Dermis microvascular lymphatic vessel endothelial cell (primary cell): ENCODE measurements around the gene SH3RF3. TPM values are rescaled to one million over a fixed set of nuclear protein-coding genes. Genes with fewer than 3 reads are reported as not detected.
A peak's percentile ranks its signal among the peaks of the same experiment; 100 is the strongest.
"Not testable (repeated sequence)": the region's sequence is repeated elsewhere in the genome, so short reads cannot be mapped to it uniquely, and the experiment has no call there.

Source experiments
- DNase-seq, 2 donors: peaks; one replicate each; pipeline versions ENCODE4 v3.0.0 to v3.0.0-alpha.2; 2010; ENCODE audit warnings: low read depth in 2 of 2
- total RNA-seq: library from RNA; depleted of rRNA; stranded (reverse); fragments of >200 nt; gene quantifications from 2 replicates; pipeline ENCODE4 v1.2.1, GENCODE V29; 2014

The SH3RF3 gene
- total RNA-seq, 1 donor from 2014 or later = 4.5 TPM

GRCh38 chr2:109215866-109216265 lies 86.9 kb downstream of the SH3RF3 start:
- no peak for DNase-seq

DNA sequence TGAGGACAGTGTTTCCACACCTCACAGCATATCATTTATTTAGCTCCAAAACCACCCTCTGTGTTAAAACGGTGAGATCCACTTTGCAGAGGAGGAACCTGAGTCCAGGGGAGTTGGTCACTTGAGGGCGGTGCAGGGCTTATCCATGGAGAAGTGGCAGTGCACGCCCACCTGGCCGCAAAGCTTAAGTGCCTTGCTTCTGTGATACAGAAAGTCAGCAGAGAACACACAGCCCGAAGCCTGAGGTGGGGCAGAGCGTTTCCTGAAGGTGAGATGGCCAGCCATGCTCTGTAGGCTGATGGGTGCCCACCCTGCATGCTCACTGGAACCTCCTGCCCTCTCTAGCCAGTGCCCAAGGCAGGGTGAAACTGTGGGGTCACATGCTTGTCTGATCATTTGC lies 87.3 kb downstream of the SH3RF3 start:
- no peak for DNase-seq

DNA sequence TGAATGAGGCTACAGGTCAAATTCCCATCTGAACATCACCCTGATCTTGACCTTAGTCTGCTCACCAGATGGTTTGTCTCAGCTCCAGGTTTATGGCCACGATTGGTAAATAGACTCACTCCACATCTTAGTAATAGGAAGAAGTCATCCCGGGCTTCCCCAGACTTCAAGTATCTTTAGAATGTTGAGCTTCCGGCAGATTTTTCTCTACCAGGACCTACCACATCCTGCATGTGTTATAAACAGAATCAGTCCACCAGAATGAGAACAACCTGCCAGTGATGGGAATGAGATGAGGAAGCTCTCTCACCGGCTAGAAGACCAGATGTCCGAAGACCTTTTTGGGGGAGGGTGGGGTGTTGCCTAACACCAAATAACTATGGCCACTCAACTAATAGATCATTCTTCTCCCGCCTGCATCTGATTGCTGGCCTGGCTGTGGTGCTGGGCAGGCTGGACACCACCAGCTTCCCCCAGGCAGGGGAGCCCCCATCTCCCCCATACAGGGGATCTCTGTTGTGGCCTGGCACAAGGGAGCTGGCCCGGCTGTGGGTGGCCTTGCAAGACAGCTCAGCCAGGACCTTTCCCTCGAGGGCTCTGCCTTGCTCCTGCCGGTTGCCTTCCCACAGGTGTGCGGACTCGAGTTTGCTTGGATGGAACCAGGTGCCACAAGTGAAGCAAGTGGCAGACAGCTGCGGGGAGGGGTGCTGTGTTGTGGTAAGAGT lies 88.5 kb downstream of the SH3RF3 start:
- DNase-seq = peak in 1 of 2 donors; percentile 71

GRCh38 chr2:109218087-109218791 lies 89.2 kb downstream of the SH3RF3 start:
- no peak for DNase-seq

GRCh38 chr2:109218792-109219126 lies 89.8 kb downstream of the SH3RF3 start:
- DNase-seq = no peak

DNA sequence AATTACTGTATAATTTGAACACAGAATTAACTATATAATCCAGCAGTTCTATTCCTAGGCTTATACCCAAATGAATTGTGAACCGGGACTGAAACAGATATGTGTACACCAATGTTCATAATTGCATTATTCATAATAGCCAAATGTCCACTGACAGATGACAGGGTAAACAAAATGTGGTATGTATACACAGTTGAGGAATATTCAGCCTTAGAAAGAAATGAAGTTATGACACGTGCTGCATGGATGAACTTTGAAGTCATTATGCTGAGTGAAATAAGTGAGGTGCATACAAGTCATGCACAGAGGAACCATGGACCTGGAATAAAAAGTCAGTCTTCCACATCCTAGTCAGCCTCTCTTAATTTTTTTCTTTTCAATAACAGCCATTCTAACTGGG lies 91.9 kb downstream of the SH3RF3 start:
- no peak for DNase-seq

DNA sequence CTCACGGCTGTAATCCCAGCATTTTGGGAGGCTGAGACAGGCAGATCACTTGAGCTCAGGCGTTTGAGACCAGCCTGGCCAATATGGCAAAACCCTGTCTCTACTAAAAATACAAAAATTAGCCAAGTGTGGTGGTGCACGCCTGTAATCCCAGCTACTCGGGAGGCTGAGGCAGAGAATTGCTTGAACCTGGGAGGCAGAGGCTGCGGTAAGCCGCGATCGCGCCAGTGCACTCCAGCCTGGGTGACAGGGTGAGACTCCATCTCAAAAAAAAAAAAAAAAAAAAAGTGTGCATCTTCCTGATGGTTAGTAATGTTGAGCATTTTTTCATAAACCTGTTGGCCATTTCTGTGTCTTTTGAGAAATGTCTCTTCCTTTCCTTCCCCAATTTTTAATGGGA lies 92.3 kb downstream of the SH3RF3 start:
- DNase-seq = not testable (repeated sequence)

GRCh38 chr2:109222422-109222821 lies 93.4 kb downstream of the SH3RF3 start:
- DNase-seq = no peak

- no peak for DNase-seq
These were observed 93.9 kb downstream of the SH3RF3 start for GRCh38 chr2:109222825-109223471.

DNA sequence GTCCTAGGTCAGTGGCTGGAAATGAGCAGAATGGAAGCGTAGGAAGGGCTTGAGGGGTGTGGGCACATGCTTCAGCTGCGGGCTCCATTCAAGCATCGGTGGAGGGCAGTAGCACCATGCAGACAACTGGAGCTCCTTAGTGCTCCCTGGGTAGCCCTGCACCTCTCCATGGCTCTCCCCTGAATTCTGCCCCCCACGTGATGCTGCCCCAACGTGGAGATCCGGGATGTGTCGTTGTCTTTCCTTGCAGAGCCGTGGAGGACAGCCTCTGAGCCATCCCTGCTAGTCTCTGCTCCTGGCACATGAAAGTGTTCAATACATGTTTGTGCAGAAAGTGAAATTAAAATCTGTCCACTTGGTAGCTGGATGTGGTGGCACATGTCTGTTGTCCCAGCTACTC lies 94.5 kb downstream of the SH3RF3 start:
- no peak for DNase-seq

- DNase-seq = not testable (repeated sequence)
These were observed 95.3 kb downstream of the SH3RF3 start for GRCh38 chr2:109224341-109224740.

GRCh38 chr2:109225170-109225782 lies 96.3 kb downstream of the SH3RF3 start:
- DNase-seq = no peak

DNA sequence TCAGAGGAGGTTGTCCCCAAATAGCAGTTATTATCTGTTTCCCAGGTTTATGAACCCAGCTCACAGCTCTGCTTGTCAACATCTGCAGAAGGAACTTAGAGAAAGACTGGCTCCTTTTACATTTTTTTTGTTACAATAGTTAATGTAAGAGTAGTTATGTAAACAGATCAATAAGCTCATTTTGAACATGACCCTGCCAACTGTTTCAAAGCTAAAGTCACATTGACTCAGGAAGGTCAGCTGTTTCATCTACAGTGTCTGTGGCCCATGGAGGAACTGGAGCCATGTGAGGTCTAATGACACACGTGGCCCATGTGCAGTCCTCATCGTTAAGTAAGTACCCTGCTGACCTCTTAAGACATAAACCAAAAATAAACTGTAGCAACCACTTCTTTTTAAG lies 97.1 kb downstream of the SH3RF3 start:
- DNase-seq = no peak

GRCh38 chr2:109226622-109227021 lies 97.6 kb downstream of the SH3RF3 start:
- DNase-seq = no peak

GRCh38 chr2:109229094-109229675 lies 100.2 kb downstream of the SH3RF3 start:
- no peak for DNase-seq

- DNase-seq = no peak
These were observed 102.0 kb downstream of the SH3RF3 start for GRCh38 chr2:109230941-109231420.

DNA sequence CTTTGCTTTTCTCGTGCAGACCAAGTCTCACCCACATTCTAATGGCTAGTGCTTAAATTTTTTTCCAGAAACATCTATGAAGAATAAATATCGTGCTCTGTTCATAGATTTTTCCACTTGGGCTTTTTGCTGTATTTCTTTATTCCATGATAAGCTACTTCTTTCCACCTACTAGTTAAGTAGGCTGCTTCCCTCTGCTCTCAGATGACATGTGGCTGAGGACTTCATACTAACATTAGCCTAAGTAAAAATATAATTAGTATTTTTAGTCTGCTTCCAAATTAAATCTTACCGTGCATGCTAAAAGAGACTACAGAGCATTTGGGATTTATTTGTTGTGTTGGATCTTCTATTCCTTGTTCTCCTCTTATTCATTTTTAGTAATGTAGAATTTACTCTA lies 102.4 kb downstream of the SH3RF3 start:
- no peak for DNase-seq

- no peak for DNase-seq
These were observed 103.1 kb downstream of the SH3RF3 start for GRCh38 chr2:109231996-109232705.

GRCh38 chr2:109232909-109233308 lies 103.9 kb downstream of the SH3RF3 start:
- no peak for DNase-seq

GRCh38 chr2:109233643-109234042 lies 104.6 kb downstream of the SH3RF3 start:
- no peak for DNase-seq

DNA sequence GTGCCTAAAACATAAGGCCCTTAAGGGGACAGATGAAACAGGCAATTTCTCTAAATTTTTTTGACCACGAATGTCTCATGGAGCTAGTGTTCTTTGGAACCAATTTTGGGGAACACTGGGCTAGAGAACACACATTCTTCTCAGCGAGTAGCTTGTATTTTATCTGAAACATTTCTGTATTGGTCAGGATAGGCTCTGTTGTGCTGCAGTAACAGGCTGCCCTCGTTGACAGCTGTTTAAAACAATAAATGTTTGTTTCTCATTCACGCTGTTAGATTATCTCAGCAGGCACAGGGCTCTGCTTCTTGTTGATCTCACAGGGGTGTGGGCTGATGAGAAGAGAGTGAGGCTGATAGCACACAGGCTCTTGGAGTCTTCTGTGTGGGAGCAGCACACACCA lies 105.3 kb downstream of the SH3RF3 start:
- no peak for DNase-seq
